Caco-2 (cell line): ENCODE measurements around the gene TTLL9. TPM values are rescaled to one million over a fixed set of nuclear protein-coding genes. Genes with fewer than 3 reads are reported as not detected.
A peak's percentile ranks its signal among the peaks of the same experiment; 100 is the strongest.

Source experiments
- BruUV-seq: library from RNA; stranded (reverse); fragments of 400-500 nt; replicated peaks from 2 replicates; lab custom pipeline; 2021; lab: Mats Ljungman, UMichigan
- CTCF ChIA-PET: fragments of 300-600 bp; sonication (Branson Sonifier 250); formaldehyde crosslinking; loops from one replicate; lab custom pipeline; 2022; ENCODE audit warnings: antibody characterized with exemption; lab: Charles Lee
- POLR2A ChIA-PET: fragments of 300-600 bp; sonication (Branson Sonifier 250); formaldehyde crosslinking; loops from one replicate; lab custom pipeline; 2022; ENCODE audit warnings: antibody characterized with exemption; lab: Charles Lee
- DNase-seq, 2 experiments: peaks; one replicate each; pipeline versions ENCODE4 v3.0.0 to v3.0.0-alpha.2; 2020 to 2022
- H3K27me3 ChIP-seq: replicated peaks from 2 replicates; pipeline ENCODE4 v1.6.0; 2011; ENCODE audit warnings: low read length; ENCODE audit not compliant: control insufficient read depth, insufficient read depth
- H3K36me3 ChIP-seq: 2 replicates; pipeline ENCODE4 v1.5.1; 2011; ENCODE audit warnings: low read length; ENCODE audit not compliant: control insufficient read depth, insufficient read depth
- H3K4me1 ChIP-seq: fragments of 250-450 bp; sonication (Bioruptor Pico); 2 replicates; pipeline ENCODE4 v1.5.1; 2020; ENCODE audit warnings: mild to moderate bottlenecking
- H3K4me3 ChIP-seq: 2 replicates; pipeline ENCODE4 v1.5.1; 2011; ENCODE audit warnings: low read depth, mild to moderate bottlenecking, control low read depth, low read length
- H3K9me3 ChIP-seq: fragments of 250-450 bp; sonication (Bioruptor Pico); 2 replicates; pipeline ENCODE4 v1.5.1; 2020; ENCODE audit warnings: mild to moderate bottlenecking, moderate library complexity
- H3K27ac Mint-ChIP-seq: one replicate; pipeline ENCODE4 v1.8.0; 2022; ENCODE audit warnings: mixed read lengths; ENCODE audit not compliant: unreplicated experiment
- H3K27me3 Mint-ChIP-seq: one replicate; pipeline ENCODE4 v1.8.0; 2022; ENCODE audit warnings: mixed read lengths; ENCODE audit not compliant: insufficient read depth, unreplicated experiment
- H3K36me3 Mint-ChIP-seq: one replicate; pipeline ENCODE4 v1.8.0; 2022; ENCODE audit warnings: mild to moderate bottlenecking, mixed read lengths; ENCODE audit not compliant: insufficient read depth, unreplicated experiment
- H3K4me1 Mint-ChIP-seq: one replicate; pipeline ENCODE4 v1.8.0; 2022; ENCODE audit warnings: low read depth, mixed read lengths; ENCODE audit not compliant: unreplicated experiment
- H3K4me3 Mint-ChIP-seq: one replicate; pipeline ENCODE4 v1.8.0; 2022; ENCODE audit warnings: mild to moderate bottlenecking, moderate library complexity, mixed read lengths; ENCODE audit not compliant: unreplicated experiment
- H3K9me3 Mint-ChIP-seq: one replicate; pipeline ENCODE4 v1.8.0; 2022; ENCODE audit warnings: mixed read lengths; ENCODE audit not compliant: unreplicated experiment
- intact Hi-C: fragments of 100-400 bp; cut with micrococcal nuclease; formaldehyde crosslinking; loops from one replicate; pipeline ENCODE4 v1.10.0; 2022; ENCODE audit not compliant: unreplicated experiment
- total RNA-seq: library from RNA; stranded (reverse); gene quantifications from 2 replicates; pipeline ENCODE4 v1.2.3, GENCODE V29; 2022
- TF ChIP-seq, protein P1 (sequence below), 2 experiments: fragments of 200-600 bp in 1 of 2; IDR thresholded peaks; 1 replicate in 1 of 2; 2 replicates in 1 of 2; pipeline versions ENCODE4 v1.5.1 to v1.8.0; 2011 to 2022; ENCODE audit warnings: antibody characterized with exemption in 1 of 2, control low read depth in 1 of 2, inconsistent platforms in 1 of 2, low read depth in 1 of 2, low read length in 1 of 2, mild to moderate bottlenecking in 1 of 2, moderate library complexity in 1 of 2; ENCODE audit not compliant: insufficient read depth in 1 of 2, severe bottlenecking in 1 of 2, unreplicated experiment in 1 of 2

Gene TTLL9
- total RNA-seq, 1 experiment from 2014 or later: not detected

DNA sequence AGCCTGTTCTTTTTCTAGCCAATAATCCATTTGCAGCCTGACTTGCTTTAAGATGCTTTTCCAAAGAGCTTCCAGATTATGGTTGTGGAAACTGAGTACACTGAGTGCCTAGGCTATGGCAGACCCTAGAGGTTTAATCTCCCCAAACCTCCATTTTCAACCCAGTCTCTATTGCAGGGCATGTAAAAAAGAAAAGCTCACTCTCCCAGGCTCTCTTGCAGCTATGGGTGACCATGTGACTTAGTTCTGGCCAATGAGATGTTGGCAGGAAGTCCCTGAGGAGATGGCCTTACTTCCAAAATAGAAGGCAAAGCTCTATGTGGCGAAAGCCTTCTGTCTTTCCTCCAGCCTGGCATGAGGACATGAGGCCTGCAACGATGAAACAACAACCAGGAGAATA is 77.6 kb downstream of the TTLL9 start:
- Histone ChIP-seq H3K27me3 (no peaks in the 10 kb centered on the region), H3K4me3 (no peak overlapping the region), H3K36me3 (peaks cover 10% of the 10 kb centered on the region), H3K4me1 (peaks cover 6% of the 10 kb centered on the region; the same call in 1 of the 2 replicates), H3K9me3 (no peaks in the 10 kb centered on the region)
- Mint-ChIP-seq H3K9me3 (no peaks in the 10 kb centered on the region), H3K4me1 (peaks cover 11% of the 10 kb centered on the region), H3K36me3 (peaks cover 69% of the 10 kb centered on the region), H3K27me3 (no peaks in the 10 kb centered on the region), H3K27ac (no peak overlapping the region), H3K4me3 (no peak overlapping the region)
- no peak for DNase-seq
- TF ChIP-seq, protein P1, sequence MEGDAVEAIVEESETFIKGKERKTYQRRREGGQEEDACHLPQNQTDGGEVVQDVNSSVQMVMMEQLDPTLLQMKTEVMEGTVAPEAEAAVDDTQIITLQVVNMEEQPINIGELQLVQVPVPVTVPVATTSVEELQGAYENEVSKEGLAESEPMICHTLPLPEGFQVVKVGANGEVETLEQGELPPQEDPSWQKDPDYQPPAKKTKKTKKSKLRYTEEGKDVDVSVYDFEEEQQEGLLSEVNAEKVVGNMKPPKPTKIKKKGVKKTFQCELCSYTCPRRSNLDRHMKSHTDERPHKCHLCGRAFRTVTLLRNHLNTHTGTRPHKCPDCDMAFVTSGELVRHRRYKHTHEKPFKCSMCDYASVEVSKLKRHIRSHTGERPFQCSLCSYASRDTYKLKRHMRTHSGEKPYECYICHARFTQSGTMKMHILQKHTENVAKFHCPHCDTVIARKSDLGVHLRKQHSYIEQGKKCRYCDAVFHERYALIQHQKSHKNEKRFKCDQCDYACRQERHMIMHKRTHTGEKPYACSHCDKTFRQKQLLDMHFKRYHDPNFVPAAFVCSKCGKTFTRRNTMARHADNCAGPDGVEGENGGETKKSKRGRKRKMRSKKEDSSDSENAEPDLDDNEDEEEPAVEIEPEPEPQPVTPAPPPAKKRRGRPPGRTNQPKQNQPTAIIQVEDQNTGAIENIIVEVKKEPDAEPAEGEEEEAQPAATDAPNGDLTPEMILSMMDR (IDR thresholded peaks at IDR 0.05; ENCODE audit: insufficient read depth in 1 of 2, low read depth in 1 of 2, low read length in 1 of 2, severe bottlenecking in 1 of 2, unreplicated experiment in 1 of 2): no peak
- intact Hi-C loops: no loop called here
- ChIA-PET POLR2A (no interaction called here), CTCF (interaction anchor here (0.8 kb wide), 1 partner anchor 70 kb away, joined by 7 read pairs; no protein-coding TSS in a partner anchor)
- BruUV-seq: no TSS peak

DNA sequence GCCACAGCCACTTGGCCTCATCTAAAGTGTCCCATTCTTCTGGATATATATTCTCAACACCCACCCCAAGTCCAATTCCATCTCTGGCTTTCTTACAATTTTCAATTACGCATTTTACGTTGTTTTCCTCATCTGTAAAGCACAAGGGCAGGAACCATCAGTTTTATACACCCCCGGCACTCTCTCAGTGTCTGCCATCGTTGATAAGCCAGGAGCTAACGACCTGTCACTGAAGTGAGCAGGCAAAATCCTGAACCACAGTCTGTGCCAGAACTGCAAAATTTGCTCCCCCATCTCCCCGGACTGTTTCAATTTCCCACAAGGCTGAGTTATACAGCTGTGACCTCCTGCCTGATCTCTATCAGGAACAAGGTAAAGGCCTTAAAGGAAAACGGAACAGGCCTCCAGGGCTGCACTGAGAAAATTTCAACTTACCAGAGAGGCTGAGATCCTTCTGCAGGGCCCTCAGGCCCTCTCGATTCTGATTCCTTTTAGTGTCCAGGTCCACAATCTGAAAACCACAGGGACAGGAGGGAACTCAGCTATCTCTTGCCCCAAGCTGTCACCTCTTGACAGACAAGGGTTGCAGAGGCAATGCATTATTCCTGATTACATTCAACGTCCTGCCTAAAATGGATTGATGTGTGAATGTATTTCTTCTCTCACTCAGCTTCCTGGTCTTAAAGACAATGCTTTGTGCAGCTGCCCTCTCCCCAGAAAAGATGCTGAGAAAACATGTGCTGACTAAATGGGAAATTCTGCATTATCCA is 79.6 kb downstream of the TTLL9 start:
- Mint-ChIP-seq H3K27me3 (no peaks in the 10 kb centered on the region), H3K36me3 (peaks cover 63% of the 10 kb centered on the region), H3K4me1 (peaks cover 11% of the 10 kb centered on the region), H3K27ac (no peak overlapping the region), H3K4me3 (peak overlapping the region; percentile 95), H3K9me3 (no peaks in the 10 kb centered on the region)
- TF ChIP-seq, protein P1 (IDR thresholded peaks at IDR 0.05; ENCODE audit: insufficient read depth in 1 of 2, low read depth in 1 of 2, low read length in 1 of 2, severe bottlenecking in 1 of 2, unreplicated experiment in 1 of 2): no peak
- BruUV-seq: no TSS peak
- CTCF ChIA-PET: interaction anchor here (0.6 to 4.5 kb wide), 6 partner anchors 15 to 126 kb away, joined by 3 to 110 read pairs (median 15); no protein-coding TSS in a partner anchor
- POLR2A ChIA-PET: no interaction called here
- H3K4me1 ChIP-seq: peaks cover 6% of the 10 kb centered on the region; the same call in 1 of the 2 replicates
- no peaks in the 10 kb centered on the region for H3K27me3 ChIP-seq
- H3K9me3 ChIP-seq: no peaks in the 10 kb centered on the region
- H3K4me3 ChIP-seq: peak overlapping the region; percentile 61
- peaks cover 10% of the 10 kb centered on the region for H3K36me3 ChIP-seq
- no peak for DNase-seq
- intact Hi-C loops: loop anchor here (5.0 kb wide), 2 partner anchors 67 to 142 kb away; no protein-coding TSS in a partner anchor

DNA sequence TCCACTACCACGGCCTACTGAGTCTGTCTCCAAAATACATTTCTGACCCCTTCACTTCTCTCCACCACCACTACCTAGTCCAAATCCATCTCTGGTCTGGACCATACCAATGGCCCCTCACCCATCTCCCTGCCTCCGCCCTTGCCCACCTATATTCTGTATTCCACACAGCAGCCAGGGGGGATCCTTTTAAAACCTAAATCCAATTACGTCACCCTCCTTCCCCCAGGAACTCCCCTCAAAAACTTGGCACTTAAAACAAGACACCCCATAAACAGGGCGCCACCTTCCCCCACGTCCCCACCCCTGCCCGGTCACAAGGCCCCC is 80.7 kb downstream of the TTLL9 start:
- peaks cover 6% of the 10 kb centered on the region; the same call in 1 of the 2 replicates for H3K4me1 ChIP-seq
- BruUV-seq: no TSS peak
- H3K4me3 ChIP-seq: peak overlapping the region; percentile 61
- Mint-ChIP-seq H3K27ac (peak overlapping the region; percentile 96), H3K9me3 (no peaks in the 10 kb centered on the region), H3K4me3 (peak overlapping the region; percentile 95), H3K4me1 (peaks cover 11% of the 10 kb centered on the region), H3K27me3 (peaks cover 3% of the 10 kb centered on the region), H3K36me3 (peaks cover 57% of the 10 kb centered on the region)
- no peak for DNase-seq
- TF ChIP-seq, protein P1 (IDR thresholded peaks at IDR 0.05; ENCODE audit: insufficient read depth in 1 of 2, low read depth in 1 of 2, low read length in 1 of 2, severe bottlenecking in 1 of 2, unreplicated experiment in 1 of 2): no peak
- peaks cover 10% of the 10 kb centered on the region for H3K36me3 ChIP-seq
- no peaks in the 10 kb centered on the region for H3K9me3 ChIP-seq
- CTCF ChIA-PET: interaction anchor here (0.8 to 4.5 kb wide), 19 partner anchors 9 to 128 kb away, joined by 3 to 110 read pairs (median 10); partner anchors contain the start of gene XKR7
- intact Hi-C loops: loop anchor here (5.0 kb wide), 2 partner anchors 66 to 141 kb away; no protein-coding TSS in a partner anchor
- POLR2A ChIA-PET: interaction anchor here (0.8 to 0.9 kb wide), 2 partner anchors 67 to 102 kb away, joined by 3 read pairs; no protein-coding TSS in a partner anchor
- no peaks in the 10 kb centered on the region for H3K27me3 ChIP-seq
